H4 (cell line): ENCODE results near the gene EDIL3. TPM values are rescaled to one million over a fixed set of nuclear protein-coding genes. Genes with fewer than 3 reads are reported as not detected.
A peak's percentile ranks its signal among the peaks of the same experiment; 100 is the strongest.

Experiments
- DNase-seq: peaks from one replicate; pipeline ENCODE4 v3.0.0-alpha.2; 2015; ENCODE audit warnings: low spot score
- total RNA-seq: library from RNA; depleted of rRNA; stranded (reverse); fragments of >200 nt; shearing (Covaris generic); gene quantifications from 2 replicates; pipeline ENCODE4 v1.2.3, GENCODE V29; 2014; rRNA removed

The EDIL3 gene, protein sequence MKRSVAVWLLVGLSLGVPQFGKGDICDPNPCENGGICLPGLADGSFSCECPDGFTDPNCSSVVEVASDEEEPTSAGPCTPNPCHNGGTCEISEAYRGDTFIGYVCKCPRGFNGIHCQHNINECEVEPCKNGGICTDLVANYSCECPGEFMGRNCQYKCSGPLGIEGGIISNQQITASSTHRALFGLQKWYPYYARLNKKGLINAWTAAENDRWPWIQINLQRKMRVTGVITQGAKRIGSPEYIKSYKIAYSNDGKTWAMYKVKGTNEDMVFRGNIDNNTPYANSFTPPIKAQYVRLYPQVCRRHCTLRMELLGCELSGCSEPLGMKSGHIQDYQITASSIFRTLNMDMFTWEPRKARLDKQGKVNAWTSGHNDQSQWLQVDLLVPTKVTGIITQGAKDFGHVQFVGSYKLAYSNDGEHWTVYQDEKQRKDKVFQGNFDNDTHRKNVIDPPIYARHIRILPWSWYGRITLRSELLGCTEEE
- total RNA-seq = 178 and 227 TPM in 2 replicates

DNA sequence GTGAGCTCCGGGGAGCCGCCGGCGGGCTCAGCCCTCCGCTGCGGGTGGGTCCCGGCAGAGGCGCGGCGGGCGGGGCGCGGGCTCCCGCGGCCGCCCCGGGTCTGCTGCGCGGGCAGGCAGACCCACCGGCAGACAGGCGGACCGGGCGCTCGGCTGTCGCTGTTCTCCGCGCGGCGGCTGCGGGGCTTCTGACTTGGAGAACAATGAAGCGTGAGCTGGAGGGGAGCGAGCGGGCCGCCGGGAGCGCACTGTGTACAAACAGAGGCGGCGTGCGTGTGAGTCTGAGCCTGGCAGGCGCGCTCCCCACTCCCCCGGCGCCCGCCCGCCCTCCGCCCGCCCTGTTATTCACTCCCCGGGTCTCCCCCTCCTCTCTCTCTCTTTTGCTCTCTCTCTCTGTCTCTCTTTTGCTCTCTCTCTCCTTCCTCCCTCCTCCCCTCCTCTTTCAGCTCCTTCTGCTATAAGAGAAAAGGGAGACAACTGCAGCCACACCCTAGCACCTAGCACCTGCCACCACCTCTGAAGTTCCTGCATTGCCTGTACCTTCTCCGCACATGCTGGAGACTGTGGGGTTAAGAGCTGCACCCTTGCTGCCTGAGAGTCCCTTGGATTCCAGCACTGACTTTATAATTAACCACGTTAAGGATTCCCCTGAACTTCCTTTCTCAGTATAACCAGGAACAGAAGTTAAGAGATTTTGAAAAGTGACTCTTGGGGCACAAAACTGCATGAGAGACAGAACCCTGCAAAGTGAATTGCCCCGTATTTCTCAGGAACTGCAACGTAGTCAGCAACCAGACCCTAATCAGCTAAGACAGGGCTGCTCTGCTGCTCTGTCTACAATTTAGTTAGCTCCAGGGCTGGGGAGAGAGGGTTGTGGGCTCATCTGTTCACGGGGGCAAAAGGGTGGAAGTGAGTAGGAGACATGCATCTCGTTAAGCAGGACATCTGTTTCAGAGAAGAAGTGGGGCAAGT, at the start of gene EDIL3:
TSS of gene EDIL3 (minus strand) at position 277 of the 972 bp plus-strand sequence. CDS start 506 bp downstream, outside the sequence.
- DNase-seq = peak; percentile 48

DNA sequence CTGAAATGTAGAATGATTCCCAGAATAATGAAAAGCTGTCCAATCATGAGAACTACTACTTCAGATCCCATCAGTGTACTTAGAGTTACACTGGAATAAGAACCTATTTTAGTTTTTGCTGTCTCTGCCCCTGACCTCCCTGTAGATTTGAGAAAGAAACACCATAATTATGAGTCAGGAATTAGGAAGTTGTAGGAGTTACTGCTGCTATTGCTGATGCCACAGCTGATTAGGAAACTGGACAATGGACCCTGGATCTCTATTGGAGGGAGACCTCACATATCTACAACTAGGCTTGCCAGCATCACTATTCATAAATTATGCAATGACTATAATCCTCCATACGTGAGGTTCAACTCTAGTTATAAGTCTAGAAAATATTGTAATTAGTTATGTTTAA, 48.8 kb upstream of the EDIL3 start:
- no peak for DNase-seq

DNA sequence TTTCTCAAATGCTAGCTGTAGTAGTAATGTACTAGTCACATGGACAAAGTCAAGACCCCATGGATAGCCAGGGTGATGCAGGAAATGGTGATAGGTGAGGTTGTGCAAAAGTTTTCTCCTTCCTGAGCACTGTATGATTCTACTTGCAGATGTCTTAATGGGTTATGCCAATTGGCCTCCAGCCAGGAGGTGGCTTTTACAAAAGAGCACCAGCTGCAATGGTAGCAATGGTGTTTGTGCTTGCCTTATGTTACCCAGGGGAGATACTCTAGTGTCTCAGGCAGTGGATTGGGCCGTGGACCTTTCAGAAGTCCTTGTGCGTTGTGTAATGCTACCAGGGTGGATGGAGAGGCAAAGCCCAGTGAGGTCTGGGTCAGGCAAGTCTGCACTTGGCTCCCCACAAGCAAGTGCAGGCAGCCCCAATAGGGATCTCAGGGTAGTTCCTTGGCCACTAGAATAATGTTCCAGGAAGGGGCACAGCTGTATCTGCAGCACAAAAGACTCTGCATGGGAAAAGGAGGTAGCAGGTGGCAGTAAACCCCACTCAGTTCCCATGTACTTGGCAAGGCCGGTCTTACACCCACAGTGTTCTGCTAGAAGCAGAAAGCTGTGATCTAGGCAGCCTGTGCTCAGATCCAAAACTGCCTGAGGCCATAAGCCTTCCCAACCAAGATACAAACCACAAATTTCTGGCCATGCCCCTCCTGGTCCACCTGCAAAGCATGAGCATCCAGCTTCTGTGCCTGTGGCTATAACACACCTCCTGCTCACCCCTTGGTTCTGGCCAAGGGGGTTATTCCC, 46.4 kb upstream of the EDIL3 start:
- peak; percentile 19 for DNase-seq

DNA sequence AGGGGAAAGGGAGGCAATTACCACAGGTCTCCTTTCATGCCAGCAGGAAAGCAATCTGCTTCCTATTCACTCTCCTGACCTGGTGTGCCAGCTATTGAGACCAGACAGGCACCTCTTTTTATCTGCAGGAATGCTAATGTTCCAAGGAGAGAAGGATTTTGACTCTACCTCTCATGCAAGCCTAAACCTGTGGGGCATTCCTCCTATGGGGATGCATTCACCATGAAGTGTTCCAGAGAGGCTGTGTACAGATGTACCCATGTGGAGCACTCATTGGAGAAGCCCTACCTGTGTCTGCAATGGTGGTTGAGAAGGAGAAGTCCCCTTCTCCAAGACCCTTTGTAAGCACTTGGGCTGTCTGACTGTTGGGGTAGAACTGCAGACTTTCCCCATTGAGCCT, 45.4 kb upstream of the EDIL3 start:
- DNase-seq = no peak

DNA sequence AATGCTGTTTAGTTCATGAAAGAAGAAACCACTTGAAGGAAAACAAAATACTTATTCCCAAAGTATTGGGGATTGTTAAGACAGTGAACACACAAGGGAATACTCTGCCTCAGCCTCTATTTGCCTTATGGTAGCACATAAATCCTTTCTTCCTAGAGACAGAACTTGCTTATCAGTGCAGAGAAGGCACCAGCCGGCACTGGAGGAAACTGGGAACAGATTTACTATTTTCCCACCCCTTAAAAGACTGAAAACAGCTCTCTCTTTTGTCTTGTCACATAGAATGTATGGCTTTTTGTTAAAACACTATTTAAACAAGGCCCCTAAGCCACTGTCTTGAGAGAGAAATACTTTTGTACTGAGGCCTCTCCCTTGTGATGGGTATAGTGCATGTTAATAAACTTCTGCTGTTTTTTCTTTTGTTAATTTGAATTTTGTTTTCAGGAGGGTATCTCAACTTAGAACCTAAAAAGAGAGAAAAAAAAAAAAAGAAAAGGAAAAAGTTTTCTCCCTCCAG, 40.7 kb upstream of the EDIL3 start:
- DNase-seq = no peak

DNA sequence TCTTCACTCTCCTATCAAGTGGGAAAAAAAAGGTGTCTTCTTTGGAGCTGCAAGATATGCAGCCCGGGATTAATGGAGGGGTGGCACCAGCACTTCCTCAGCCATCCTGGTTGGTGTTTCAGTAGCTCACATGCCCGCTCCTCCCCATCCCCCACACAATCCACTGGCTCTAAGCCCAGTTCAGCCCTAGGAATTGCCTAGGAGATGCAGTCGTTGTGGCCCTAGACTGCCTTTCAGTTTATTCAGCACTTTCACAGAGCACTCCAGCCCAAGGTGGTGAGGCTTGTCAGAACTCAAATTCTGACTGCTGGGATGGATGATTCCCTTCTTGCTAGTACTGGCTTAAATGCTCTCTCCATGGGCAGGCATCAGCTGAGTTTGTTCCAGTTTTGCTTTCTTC, 35.1 kb upstream of the EDIL3 start:
- no peak for DNase-seq

DNA sequence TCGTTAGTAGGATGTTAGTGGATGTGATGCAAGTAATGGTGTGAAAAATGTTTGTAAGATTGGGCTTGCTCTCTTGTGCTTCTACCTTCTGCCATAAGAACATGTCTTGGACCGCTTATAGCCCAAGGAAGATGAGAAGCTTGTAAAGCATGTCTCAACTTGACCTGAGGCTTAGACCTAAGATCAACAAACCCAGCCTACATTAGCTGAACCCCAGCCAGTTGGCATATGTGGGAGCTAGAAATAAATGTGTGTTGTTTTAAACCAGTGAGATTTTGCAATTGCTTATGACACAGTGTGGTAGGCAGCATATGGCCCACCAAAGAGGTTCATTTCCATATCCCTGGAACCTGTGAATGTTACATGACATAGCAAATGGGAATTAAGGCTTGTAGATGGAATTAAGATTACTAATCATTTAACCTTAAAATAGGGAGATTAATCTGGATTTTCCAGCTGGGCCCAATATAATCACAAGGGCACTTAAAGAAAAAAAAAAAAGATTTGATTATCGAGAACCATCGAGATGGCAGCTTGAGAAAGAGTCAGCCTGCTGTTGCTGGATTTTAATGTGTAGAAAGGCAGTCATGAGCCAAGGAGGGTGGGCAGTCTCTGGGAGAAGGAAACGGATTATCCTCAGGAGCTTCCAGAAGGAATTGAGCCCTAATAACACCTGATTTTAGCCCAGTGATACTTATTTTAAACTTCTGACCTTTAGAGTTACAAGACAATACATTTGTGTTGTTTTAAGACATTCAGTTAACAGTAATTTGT, 27.3 kb upstream of the EDIL3 start:
- DNase-seq = no peak

DNA sequence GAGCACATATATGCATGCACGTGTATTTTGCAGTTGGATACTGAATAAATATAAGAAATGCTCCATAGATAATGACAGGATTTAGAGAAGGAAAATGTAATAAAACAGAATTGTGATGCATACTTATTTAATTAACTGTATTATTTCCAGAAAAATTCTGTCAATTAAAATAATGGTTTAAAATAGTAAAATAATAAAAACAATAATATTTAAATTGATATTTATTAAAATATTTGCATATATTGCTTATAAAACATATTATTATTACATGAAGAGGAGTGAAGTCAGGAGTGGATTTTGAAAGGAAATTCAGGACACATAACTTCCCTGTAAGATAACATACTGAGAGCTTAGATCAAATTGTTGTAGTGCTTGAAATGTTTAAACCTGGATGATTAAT, 21.4 kb upstream of the EDIL3 start:
- no peak for DNase-seq

DNA sequence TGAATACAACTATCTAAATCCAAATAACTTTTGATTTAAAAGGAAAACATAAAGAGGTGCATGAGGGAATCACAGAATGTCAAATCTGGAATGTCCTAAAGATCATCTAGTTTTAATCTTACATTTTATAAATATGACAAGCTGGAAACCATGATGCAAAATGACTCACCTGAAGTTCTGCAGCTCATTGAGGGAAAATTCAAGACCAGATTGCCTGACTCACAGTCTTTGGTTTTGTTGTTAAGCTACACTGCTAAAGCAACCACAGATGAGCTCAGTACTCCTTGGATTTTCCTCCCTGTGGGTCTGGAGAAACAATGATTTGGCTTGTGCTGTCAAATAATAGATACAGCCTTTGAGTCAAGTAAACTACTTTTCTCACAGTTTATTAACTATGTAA, 19.1 kb upstream of the EDIL3 start:
- peak; percentile 78 for DNase-seq

DNA sequence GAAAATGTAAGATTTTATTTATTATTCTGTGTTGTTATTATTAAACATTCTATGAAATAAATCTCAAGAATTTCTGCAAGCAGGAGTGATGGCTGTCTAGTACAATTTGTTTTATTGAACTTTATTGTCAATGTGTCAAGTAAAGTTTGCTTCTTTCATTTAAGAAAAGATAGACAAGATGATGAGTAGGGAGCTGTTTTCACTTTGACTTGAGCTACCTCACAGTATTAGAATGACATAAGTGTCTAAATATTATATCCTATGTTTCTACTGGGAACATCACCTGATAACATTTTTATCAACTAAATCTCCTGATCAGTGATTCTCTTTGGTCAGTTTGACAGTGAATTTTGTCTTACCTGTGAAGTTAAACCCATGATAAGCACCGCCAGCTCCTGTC, 12.7 kb upstream of the EDIL3 start:
- DNase-seq = no peak

DNA sequence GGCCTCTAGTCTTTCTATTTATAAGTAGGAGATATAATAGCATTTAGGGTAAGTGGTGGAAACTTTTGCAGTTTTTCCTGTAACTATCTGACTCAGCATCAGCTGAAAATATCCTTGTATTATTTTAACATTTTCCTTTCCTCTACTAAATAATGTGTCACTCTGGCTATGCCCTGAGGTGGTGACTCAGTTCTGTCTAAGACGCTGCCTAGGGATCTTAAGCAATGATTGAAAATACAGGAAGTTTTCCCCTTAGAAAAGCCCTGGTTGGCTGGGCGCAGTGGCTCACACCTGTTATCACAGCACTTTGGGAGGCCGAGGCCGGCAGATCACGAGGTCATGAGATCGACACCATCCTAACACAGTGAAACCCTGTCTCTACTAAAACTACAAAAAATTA, 9.3 kb upstream of the EDIL3 start:
- peak; percentile 30 for DNase-seq

DNA sequence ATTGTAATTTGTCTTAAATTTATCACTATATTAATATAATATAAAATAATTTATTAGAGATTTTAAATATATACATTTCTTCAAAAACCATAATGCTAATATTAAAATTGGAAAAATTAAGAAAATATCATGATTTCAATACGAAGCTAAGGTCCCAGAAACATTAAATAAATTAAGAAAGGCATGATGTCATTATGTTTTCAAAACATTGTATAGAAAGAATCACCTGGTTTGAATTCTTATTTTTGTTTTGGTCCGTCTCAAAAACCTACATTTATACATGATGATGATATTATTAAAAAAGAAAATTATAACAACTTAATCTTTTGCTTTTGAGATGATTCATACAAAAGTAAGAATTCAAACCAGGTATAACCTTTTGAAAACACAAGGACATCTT, 8.2 kb upstream of the EDIL3 start:
- no peak for DNase-seq

DNA sequence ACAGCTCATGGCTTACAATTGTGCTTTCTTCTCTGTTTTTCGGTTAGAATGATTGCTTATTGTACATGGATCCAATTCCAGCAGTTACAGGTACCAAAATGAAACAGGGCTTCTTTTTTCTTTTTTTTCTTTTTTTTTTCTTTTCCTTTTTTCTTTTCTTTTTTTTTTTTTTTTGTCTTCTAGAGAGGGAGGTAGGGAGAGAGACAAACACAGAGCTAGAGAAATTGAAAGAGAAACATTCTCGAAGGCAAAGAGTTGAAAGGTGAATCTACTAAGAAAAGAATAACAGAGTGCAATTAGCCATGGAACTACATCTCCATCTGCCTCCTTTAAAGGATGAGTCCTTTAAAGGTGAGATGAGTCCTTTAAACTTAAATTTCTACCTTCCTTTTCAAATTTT, 1.0 kb upstream of the EDIL3 start:
- DNase-seq = no peak

DNA sequence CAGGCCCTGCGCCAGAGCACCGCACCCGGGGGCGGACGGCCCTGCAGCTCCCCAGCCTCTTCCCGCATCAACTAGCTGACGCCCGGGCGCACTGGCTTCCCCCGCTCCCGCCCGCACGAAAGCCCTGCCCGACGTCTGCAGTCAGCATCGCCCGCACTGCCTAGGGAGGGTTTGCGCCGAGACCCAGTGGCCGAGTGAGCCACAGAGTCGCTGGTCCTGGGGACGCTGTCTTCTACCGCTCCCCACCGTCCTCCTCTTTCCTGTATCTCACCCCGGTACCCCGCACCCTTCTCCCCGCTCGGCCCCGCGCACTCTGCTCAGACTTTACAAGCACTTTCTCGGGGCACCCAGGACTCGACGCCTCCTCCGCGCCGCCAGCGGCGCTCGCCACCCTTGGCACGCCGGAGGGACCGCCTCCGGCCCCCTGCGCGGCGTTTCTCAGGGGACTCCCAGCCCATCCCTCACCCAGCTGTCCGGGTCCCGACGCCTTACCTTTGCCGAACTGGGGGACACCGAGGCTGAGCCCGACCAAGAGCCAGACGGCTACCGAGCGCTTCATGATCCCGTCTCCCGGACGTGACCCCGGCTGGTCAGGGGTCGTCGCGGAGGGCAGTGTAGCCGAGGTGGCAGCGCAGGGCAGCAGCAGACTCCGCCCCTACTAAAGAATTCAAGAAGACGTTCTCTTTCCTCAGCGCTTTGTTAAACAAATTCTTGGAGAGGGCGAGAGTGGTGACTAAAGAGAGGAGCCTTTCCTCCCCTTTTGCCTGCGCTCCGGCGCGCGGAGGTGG, 670 bp downstream of the EDIL3 start:
- DNase-seq = peak; percentile 50

DNA sequence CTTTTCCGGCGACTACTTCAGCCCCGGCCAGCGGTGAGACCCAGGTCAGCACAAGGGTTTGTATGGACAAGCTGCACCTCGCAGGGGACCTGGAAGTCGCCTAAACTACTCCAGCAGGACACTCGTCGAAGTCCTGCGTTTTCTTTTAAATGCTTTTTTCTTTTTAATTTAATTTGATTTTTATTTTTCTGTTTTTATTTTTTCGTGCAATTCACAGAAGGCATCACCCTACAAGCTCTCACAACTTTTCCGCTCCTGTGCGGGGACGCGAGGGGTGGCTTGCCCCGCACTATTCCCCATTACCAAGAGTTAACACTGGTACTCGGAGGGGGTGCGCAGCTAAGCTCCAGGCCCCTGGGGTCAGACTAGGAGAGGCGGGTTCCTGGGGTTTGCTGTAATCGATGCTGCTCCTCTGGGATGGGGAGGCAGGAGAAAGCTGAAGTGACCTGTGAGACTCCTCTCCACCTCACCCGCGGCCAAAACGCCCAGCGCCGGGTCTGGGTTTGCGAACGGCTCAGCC, 1.3 kb downstream of the EDIL3 start:
- DNase-seq = no peak

DNA sequence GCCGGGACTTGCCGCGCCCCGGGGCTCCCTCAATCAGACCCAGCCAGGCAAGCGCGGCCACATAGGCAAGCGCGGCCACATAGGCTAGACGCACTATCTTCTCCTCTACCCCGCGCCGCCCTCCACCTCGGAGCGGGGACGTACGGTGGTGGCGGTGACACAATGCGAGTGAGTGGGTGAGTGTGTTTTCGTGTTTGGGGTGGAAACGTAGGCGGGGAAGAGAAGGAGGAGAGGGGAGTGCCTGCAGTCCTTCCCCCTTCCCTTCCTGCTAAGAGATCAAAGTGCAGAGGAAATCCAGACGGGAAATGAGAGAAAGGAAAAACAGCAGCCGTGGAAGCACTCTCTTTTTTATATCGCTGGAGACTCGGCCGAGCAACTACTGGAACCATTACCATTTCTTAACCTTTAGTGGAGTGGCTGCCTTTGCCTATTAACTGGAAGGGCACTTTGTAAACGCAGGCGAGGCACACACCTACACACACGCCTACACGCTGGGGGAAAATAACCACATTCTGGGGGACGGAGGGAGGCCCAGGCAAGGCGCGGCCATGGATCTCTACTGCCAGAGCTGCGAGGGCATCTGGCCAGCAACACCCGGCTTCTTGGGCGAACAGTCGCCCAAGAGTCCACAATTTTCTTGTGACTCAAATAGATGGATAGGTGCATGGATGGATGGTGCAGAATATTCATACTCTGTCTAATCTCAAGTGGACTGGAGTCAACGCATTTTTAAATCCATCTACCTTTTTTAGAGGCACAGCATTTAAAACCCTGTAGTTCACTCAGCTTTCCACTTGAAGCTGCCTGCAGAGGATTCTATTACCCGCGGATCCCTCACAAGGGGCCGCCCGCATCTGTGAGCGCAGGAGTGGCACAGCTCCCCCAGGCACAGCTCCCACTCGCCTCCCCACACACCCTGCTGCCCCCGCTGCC, 2.1 kb downstream of the EDIL3 start:
- peak; percentile 83 for DNase-seq

DNA sequence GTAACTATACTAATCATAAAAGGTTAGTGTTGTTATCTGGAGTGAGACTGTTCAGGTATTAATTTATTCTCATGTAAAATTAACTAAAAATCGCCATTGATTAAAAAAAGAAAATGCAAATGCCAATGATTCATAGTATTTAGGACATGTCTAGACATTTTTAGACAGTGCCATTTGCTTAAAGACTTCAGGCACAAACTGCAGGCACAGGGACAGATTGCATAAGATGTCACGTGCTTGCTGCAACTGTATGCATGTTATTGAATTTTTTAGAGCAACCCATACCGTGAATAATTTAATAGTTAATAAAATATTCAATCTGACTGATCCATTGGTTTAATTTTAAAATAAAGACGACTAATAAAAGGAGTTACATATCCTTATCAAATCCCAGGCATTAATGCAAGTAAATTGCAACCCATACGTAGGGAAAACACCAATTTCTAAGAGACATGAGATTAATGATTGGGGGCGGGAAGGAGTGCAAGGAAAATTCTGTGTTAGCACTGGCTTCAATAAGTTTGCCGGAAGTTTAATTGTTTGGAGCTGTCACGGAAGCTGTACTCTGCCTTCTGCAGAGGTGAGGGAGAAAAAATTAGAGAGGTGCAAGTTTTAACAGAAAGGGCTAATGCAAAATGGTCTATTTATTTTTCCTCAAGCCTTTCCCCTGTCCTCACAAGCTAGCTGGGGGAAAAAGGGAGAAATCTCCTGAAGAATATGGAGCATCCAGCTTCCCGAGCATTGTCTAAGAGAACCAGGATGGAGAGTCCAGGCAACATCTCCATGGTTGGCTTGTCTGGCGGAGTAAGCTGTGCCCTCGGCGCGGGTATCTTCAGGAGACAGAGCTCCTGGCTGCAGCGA, 2.9 kb downstream of the EDIL3 start:
- DNase-seq = peak; percentile 78
